Prostate gland (tissue), 2 donors: ENCODE results near the gene HMGCL.

Experiments used
- CTCF ChIP-seq, 4 experiments: fragments of 200-600 bp in 2 of 4; fragments of 450-650 bp in 2 of 4; sonication (generic) in 2 of 4; IDR thresholded peaks; 1 replicate in 3 of 4; 2 replicates in 1 of 4; pipeline ENCODE4 v1.5.1; 2016 to 2019; ENCODE audit warnings: antibody characterized with exemption in 4 of 4, mild to moderate bottlenecking in 2 of 4, moderate library complexity in 2 of 4
- POLR2A ChIP-seq: fragments of 450-650 bp; IDR thresholded peaks from one replicate; pipeline ENCODE4 v1.6.1; 2016; ENCODE audit warnings: antibody characterized with exemption, mild to moderate bottlenecking
- POLR2AphosphoS5 ChIP-seq: sonication (generic); formaldehyde crosslinking; IDR thresholded peaks from one replicate; pipeline ENCODE4 v1.6.1; 2017; ENCODE audit warnings: antibody characterized with exemption

GRCh38 chr1:23787701-23788100, 37.5 kb downstream of the HMGCL start:
- TF ChIP-seq CTCF (IDR thresholded peaks at IDR 0.05) (no peak), POLR2AphosphoS5 (no peak), POLR2A (no peak)
